GM19467 (cell line): Measurements from ENCODE around the gene GRIK4.
"Not testable (repeated sequence)": the region's sequence is repeated elsewhere in the genome, so short reads cannot be mapped to it uniquely, and the experiment has no call there.

ENCODE experiments used
- ATAC-seq: cut with Tn5 transposase; IDR thresholded peaks from one replicate; pipeline ENCODE4 v1.9.1; 2021; ENCODE audit warnings: mild to moderate bottlenecking, moderate library complexity; ENCODE audit not compliant: unreplicated experiment

GRIK4 gene

GRCh38 chr11:120722524-120722923 lies 211.0 kb downstream of the GRIK4 start:
- no peak for ATAC-seq

GRCh38 chr11:120723751-120724150 lies 212.2 kb downstream of the GRIK4 start:
- no peak for ATAC-seq

DNA sequence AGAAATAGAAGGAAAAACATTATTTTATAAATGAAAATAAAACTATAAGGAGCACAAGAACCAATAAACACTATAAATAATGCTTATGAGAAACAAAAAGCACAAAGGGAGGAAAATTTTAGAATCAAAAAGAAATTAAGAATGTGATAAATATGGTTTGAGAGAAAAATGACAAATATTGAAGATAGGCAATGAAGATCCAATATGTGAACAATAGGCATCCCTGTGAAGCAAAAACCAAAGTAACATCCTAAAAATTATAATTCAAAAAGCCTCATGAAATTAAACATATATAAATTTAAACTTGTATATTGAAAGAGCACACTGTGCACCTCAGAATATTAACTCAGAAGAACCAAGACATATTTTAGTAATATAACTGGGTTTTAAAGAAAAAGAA lies 216.2 kb downstream of the GRIK4 start:
- no peak for ATAC-seq

GRCh38 chr11:120735035-120735434 lies 223.5 kb downstream of the GRIK4 start:
- no peak for ATAC-seq

- no peak for ATAC-seq
Measured at GRCh38 chr11:120738516-120739046, 227.0 kb downstream of the GRIK4 start.

DNA sequence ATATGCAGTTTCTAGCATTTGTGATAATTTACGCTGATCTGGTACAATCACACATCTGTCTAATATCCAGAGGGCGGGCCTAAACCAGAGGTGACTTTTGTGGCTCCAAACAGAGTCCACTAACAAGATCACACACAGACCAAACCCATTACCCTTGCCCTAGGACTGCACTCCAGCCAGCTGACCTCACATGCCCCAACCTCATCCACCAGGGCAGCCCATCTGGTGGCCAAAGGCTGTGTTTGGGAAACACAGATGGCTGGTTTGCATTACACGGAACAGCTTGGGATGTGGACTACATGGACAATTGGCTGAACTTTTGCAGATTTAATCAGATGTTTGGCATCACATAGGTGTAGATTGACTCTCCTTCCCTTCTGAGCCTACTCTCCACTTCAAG lies 228.2 kb downstream of the GRIK4 start:
- no peak for ATAC-seq

DNA sequence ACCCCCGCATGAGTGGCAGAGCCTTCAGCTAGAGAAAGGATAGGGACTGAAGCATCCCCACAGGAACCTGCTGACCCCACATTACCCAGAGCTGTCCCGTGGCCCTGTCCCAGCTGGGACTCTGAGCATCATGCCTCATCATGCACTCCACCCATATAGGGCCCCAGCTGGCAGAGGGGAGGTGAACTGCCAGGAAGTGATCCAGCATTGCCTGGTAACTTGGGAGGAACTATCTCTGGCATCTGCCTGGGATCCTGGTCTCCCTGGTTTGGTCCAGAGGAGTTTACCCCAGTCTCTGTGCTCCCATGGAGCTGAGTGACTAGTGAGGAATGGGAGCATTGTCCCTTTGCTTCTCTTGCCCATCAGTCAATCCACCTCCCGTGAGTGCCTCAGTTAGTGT lies 228.8 kb downstream of the GRIK4 start:
- ATAC-seq, result no peak

DNA sequence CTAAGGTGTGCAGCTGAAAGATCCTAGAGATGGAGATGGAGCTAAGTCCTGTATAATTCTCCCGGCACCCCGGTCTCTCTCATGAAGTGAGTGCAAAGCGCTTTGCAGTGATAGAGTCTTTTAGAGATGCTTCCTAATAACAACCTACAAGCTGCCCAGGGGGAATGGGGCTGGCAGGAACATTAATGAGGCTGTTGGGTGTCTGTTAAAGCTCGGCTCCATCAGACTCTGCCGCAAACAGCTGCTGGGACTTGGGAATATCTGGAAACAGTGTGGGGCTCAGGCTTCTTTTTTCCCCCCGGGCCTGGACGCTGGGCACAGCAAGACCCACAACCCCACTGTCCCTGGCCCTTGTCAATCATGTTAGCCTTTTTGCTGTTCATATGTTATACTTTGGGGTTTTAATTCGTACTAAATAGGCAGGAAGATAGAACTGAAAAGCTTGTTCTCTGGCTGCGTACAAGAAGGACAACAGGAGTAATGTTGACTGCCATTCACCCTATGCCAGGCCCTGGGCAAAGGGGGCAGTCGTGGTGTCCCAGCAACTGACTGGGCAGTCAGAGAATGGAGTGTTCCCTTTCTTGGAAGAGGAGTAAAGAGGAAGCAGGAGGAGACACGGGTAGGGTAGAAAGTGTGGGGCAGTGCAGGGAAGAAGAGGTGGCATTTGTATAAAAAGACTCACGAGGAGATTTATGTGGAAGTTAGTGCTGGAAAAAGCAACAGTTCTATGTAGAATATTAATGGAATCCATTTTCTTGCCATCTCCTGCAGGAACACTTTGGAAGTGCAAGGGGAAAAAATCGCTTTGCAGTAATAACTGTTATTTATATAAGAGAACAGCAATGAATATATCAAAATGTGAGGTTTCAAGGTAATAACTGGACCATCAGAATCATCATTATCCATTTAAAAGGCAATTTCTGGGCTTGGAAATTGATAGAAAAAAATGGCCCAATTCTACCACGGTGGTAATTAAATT lies 232.8 kb downstream of the GRIK4 start:
- no peak for ATAC-seq

GRCh38 chr11:120746376-120746775 lies 234.8 kb downstream of the GRIK4 start:
- ATAC-seq, result no peak

DNA sequence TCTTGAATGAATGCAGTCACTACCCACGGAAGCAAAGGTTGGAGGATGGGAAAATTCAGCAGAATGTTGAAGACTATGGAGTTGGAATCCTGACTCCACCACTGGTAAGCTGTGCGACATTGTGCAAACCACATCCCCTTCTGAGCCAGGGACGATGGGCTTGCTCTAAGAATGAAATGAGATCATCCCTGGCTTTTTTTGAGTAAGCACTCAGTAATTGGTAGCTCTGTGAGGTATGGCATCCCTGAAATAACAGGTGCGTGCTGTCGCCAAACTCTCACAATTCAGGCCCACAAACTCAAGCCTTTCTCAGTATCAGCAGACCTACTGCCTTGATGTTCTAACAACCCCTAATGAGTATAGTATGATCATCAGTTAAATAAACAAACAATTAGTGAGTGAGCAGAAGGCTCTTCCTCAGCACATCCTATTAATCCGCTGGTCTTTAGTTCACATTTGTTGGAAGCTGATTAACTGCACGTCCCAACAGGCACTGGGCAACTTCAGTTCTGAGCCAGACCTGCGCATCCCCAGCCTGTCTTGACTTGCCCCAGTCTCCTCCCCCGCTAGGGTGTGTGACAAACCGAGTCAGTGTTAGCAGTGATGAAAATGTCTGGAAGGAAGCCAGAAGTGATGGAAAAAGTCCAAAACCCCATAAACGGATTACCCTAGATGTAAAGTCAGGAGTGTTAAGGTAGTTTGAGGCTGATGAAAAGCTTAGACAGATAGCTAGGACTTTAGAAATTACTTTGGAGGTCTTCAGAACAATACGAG lies 235.5 kb downstream of the GRIK4 start:
- ATAC-seq, result no peak

DNA sequence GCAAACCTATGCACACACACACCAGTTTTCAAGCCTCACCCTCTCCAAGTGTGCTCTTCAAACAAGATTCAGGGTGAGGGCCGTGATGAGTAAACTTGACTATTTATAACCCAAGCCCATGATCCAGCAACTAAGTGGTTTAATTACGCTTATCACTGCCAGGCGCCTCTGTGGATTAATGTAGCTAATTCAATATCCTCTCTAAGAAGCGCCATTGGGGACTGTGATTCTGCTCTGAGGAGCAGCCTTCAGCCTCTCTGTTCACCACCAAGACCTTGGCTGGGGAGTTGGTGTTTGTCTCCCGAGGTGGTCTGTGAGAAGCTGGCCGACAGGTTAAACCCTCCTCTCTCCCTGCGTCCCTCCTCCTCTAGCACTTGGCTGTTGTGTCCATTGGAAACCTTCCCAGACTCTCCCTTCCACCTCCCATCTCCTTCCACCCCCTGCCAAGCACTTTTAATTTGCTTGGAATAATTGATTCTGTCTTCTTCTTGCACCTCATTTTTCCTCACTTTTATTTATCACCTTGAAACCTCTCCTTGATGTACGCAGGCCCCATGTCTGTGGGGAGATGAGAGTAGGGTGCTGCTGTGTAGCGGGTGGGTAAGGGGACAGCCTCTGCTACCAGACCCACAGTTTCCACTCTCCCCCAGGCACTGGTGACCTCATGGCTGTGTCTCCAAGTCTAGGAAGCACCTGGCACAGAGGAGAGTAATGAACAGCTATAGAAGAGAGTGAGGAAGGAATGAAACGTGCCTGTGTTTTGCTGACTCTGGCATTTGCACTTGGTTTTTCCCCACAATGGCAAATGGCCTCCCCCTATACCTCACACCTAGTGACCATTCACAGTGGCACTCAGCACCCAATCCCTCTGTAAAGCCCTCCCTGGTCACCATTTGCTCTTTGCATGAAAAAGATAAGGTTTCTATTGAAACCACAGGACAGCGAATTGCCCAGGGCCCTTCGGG lies 236.6 kb downstream of the GRIK4 start:
- no peak for ATAC-seq

GRCh38 chr11:120749395-120749794 lies 237.8 kb downstream of the GRIK4 start:
- ATAC-seq, result no peak

DNA sequence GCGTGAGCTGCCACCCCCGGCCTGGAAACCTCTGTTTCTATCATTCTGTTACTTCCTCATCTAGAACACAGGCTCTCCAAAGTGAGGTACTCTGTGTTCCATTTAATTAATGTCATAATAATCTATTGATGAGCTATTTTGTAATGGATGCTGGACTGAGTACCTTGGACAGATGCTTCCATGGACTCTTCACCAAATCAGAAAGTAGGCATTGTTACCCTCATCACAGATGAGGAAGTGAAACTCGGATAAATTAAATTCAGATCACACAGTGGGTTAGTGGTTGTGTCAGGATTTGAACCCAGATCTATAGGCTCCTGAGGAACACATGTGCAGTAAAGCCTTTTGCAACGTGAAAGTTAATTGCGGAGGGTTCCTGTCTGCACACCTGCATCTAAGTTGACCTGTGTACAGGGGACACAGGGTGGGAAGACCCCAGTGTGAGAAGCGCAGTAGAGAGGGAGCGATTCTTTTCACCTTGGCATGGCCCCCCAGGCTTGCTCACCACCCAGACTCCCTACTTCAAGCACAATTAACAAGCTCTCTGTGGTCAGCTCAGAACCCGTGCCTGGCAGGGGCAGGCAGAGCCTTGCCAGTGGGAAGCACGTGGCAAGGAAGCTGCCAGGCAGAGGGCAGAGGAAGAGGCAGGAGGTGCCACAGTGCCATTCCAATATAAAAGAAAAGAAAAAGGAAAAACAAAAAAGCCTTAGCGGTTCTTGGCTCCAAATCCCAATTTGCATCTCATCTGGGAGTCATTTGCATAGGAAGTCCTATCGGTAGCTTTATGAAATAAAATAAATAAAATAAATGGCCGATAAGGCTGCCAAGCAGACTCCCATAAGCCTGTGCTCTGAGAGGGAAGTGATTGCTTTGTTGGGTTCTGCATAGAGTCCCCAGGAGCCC lies 239.3 kb downstream of the GRIK4 start:
- ATAC-seq, result no peak

- no peak for ATAC-seq
Measured at GRCh38 chr11:120751550-120751949, 240.0 kb downstream of the GRIK4 start.

DNA sequence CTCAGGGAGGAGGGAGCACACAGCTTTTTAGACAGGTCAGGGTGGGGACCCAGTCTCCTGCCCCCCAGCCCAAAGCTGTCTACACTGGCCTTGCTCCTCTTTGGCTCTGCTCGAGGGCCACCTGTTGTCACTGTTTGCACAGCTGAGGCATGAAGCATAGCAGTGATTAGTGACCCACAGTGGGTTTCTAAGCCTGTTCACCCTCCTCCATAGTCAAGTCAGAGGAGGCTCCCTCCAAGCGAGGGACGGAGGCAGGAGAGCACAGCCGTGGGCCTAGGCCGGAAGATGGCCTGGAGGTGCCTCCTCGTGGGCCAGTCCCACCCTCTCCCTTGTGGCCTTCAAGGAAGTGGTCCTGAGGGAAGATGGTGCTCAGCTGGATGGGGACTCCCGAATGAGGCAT lies 241.1 kb downstream of the GRIK4 start:
- no peak for ATAC-seq

DNA sequence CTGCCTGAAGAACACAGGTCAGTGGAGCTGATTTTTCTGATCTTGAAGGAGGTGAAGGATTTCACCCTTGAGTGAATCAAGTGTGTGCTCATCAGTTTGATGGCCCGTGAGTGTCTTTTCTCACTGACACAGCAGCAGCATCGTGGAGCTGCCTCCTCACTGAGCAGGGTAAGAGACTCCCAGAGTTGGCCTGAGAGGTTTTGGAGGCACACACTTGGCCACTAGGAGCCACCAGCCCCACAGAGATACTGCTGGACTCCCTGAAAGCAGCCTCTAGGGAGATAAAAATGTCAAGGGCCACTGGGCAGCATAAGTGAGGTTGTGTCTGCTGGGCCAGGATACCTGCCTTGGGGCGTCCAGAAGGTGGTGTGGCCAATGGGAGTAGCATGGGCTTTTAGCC lies 245.4 kb downstream of the GRIK4 start:
- ATAC-seq, result no peak

DNA sequence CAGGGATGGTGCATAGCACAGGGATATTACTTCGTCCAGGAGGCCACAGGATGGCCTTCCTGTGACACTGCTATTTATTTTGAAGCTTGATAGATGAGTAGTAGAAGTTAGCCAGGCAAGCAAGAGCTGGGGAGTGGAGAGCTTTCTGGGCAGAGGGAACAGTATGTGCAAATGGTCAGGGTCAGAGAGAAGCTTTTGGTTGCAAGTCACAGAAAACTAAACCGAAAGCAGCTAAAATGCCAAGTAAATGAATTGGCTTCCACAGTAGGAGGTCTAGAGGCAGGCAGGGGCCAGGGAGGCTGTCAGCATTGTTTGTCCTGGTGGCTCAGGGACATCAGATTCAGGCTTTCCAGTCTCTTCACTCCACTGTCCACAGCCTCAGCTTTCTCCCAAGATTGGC lies 247.5 kb downstream of the GRIK4 start:
- no peak for ATAC-seq

DNA sequence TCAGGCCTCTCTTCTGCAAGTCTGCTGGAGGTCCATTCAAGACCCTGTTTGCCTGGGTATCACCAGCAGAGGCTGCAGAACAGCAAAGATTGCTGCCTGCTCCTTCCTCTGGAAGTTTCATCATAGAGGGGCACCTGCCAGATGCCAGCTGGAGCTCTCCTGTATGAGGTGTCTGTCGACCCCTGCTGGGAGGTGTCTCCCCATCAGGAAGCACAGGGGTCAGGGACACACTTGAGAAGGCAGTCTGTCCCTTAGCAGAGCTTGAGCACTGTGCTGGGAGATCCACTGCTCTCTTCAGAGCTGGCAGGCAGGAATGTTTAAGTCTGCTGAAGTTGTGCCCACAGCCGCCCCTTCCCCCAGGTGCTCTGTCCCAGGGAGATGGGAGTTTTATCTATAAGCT lies 254.2 kb downstream of the GRIK4 start:
- ATAC-seq, result not testable (repeated sequence)

DNA sequence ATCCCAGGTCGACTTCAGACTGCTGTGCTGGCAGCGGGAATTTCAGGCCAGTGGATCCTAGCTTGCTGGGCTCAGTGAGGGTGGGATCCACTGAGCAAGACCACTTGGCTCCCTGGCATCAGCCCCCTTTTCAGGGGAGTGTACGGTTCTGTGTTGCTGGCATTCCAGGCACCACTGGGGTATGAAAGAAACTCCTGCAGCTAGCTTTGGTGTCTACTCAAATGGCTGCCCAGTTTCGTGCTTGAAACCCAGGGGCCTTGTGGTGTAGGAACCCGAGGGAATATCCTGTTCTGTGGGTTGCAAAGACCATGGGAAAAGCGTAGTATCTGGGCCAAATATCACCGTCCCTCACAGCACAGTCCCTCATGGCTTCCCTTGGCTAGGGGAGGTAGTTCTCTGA lies 254.8 kb downstream of the GRIK4 start:
- ATAC-seq, result no peak

DNA sequence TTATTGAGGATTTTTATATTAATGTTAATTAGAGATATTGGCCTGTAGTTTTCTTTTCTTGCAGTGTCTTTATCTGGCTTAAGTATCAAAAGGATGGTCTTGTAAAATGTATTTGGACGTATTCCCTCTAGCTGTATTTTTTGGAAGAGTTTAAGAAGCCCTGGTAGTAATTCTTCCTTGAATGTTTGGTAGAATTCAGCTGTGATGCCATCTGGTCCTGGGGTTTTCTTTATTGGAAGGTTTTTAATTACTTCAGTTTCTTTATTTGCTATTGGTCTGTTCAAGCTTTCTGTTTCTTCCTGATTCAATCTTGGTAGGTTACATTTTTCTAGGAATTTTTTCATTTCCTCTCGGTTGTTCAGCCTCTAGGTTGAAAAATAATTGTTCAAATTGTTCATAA lies 257.4 kb downstream of the GRIK4 start:
- ATAC-seq, result no peak
